Fibroblast of skin of abdomen (primary cell): ENCODE data around the gene EVPL.

Experiments used
- DNase-seq: peaks from one replicate; pipeline ENCODE4 v3.0.0-alpha.2; 2013

Gene EVPL

DNA sequence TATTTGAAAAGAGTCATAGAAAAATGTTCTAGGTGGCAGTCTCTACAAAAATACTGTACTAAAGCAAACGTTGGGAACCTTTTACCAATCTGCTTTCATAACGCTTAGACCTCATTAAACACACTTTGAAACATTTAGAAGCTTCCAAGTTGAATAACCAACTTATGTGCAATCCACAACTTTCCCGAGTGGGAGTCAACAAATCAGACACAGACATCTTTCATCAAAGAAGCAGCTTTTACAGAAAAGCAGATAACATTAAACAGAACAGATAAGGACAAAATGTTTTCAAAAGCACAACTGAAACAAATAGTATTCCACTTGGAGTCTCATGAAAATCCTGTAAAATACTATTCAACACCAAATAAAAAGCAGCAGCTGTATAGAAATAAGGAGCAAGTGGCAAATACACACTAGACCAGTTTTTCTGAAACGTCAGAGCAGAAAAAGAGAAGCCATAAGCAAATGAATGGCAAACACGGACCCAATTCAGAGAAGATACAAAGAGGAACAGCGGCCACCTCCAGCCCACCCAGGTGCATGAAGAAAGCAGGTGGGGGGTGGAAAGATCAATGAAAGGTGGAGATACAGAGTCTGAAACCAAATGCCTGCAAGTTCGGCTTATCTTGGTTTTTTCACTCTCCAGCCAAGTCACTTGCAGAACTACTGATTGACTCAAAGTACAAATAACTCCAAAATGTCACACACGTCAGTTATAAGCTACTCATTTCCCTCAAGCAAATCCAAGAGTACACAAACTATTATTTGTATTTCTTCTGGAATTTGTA, 67.9 kb downstream of the EVPL start:
- no peak for DNase-seq
